H1 (cell line): Measurements from ENCODE around the gene TPSG1. TPM values are rescaled to one million over a fixed set of nuclear protein-coding genes. Genes with fewer than 3 reads are reported as not detected.

ENCODE experiments used
- EZH2 ChIP-seq: fragments of 200-600 bp; sonication (generic); IDR thresholded peaks from 2 replicates; pipeline ENCODE4 v1.7.1; 2012; ENCODE audit warnings: low read depth, mild to moderate bottlenecking, moderate library complexity, low read length, inconsistent platforms; ENCODE audit not compliant: severe bottlenecking
- GTF2F1 ChIP-seq: IDR thresholded peaks from 2 replicates; pipeline ENCODE4 v1.6.1; 2012; ENCODE audit warnings: low read depth, low read length, improper control_type of control experiment, borderline replicate concordance
- polyA plus RNA-seq, 7 experiments: library from polyadenylated mRNA; depleted of rRNA in 3 of 7; stranded (reverse) in 5 of 7; unstranded in 2 of 7; fragments of >200 nt in 5 of 7; fragments of 200-250 nt in 2 of 7; gene quantifications; 1 replicate in 5 of 7; 2 replicates in 1 of 7; 4 replicates in 1 of 7; pipeline versions ENCODE4 v1.2.1 to v1.2.3, GENCODE V29; 2011 to 2013; ENCODE audit warnings: missing spikeins in 2 of 7, mixed read lengths in 2 of 7
- total RNA-seq: library from RNA; stranded (reverse); fragmentation: NEBNext Ultra II Directional; extraction: Animal tissue kit (Norgen Biotek cat#: 25700); gene quantifications from 2 replicates; pipeline ENCODE4 v1.2.1, GENCODE V29; 2021

Gene TPSG1
- total and polyA plus RNA-seq, 2 of the 8 experiments (the other 6 are each of a cell fraction or from before 2014, with no cell fraction given): not detected

DNA sequence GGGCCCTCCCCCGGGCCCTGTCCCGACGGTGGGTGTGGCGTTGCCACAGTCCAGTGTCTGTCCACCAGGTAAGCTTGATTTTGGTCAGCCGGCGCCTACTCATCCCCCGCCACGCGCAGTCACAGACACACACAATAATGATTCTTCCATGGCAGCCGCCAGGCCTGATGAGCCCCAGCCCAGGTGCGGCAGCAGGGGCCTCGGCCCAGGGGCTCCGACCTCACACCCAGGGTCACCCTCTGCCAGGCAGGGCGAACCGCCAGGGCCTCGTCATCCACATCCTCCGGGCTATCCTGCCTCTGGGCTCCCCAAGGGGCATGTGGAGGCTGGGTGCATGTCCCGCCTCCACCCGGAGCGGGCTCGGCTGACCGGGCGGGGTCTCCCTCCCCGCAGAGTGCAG lies 7.5 kb downstream of the TPSG1 start (continued):
- no peak for TF ChIP-seq EZH2
- no peak for TF ChIP-seq GTF2F1
